Measurements from ENCODE around the gene CTNNBL1.

- TF ChIP-seq GATA2 (IDR thresholded peaks at IDR 0.05; ENCODE audit: low read depth, low read length) = no peak
- no peak for TF ChIP-seq GATA3 (IDR thresholded peaks at IDR 0.05; ENCODE audit: low read depth, low read length)
These were observed 36.9 kb upstream of the CTNNBL1 start for GRCh38 chr20:37656945-37657344.
